ENCODE measurements around the gene WDR26. TPM values are rescaled to one million over a fixed set of nuclear protein-coding genes. Genes with fewer than 3 reads are reported as not detected.

WDR26 gene
- total RNA-seq, 1 experiment from 2014 or later, result 41.2 TPM

Other genes starting within 250 kb of the WDR26 start
- gene NVL, start 104.6 kb downstream of the WDR26 start, total RNA-seq (2014; rRNA removed; shearing (Covaris generic)), result 49.3 and 60.3 TPM in 2 replicates
- 96.1 and 112 TPM in 2 replicates for gene CNIH4, start 77.9 kb downstream of the WDR26 start, total RNA-seq (2014; rRNA removed; shearing (Covaris generic))
- gene CNIH3, start 181.5 kb upstream of the WDR26 start, total RNA-seq (2014; rRNA removed; shearing (Covaris generic)), result 4.9 and 5.3 TPM in 2 replicates